Measurements from ENCODE around the gene C17orf100.

The C17orf100 gene

DNA sequence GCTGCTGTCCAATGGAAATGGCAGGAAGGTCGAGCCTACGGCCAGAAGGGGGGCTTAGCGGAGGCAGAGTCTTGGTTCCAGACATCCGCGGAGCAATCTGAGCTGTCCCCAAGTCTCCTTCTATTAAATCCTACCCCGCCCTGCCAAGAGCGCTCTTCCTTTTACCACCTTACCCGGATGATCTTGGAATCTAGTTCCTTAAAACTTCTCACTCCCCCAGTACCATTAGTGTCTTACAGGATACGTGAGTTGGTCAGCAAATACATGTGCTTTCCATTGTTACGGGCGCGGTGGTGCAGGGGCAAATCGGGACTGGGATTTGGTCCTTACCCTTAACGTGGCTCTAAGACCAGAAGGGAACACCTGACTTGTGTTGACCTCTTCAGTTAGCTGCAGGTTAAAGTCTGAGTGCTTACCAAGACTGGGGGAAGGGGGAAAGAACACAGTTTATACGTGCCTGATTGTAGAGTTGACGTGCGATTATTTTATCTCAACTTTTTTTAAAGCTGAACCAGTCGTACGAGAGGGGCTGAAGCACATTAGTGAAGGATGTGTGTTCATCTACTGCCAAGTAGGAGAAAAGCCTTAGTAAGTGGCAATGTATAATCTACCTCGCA is 10.2 kb upstream of the C17orf100 start:
- Histone ChIP-seq H3K4me3 (ENCODE audit: low read depth in 1 of 2, low read length in 1 of 2) (peak overlapping the region; percentile 91 to 92), H3K27ac (peak overlapping the region; percentile 80), H3K27me3 (no peaks in the 10 kb centered on the region), H3K9me3 (no peaks in the 10 kb centered on the region), H3K4me1 (ENCODE audit: control insufficient read depth in 1 of 2, insufficient read depth in 1 of 2, low read depth in 1 of 2, low read length in 1 of 2) (peaks cover 22 to 24% of the 10 kb centered on the region in 2 experiments), H3K36me3 (peaks cover 38% of the 10 kb centered on the region)
- TF ChIP-seq, protein P1, sequence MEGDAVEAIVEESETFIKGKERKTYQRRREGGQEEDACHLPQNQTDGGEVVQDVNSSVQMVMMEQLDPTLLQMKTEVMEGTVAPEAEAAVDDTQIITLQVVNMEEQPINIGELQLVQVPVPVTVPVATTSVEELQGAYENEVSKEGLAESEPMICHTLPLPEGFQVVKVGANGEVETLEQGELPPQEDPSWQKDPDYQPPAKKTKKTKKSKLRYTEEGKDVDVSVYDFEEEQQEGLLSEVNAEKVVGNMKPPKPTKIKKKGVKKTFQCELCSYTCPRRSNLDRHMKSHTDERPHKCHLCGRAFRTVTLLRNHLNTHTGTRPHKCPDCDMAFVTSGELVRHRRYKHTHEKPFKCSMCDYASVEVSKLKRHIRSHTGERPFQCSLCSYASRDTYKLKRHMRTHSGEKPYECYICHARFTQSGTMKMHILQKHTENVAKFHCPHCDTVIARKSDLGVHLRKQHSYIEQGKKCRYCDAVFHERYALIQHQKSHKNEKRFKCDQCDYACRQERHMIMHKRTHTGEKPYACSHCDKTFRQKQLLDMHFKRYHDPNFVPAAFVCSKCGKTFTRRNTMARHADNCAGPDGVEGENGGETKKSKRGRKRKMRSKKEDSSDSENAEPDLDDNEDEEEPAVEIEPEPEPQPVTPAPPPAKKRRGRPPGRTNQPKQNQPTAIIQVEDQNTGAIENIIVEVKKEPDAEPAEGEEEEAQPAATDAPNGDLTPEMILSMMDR (IDR thresholded peaks at IDR 0.05) = no peak

DNA sequence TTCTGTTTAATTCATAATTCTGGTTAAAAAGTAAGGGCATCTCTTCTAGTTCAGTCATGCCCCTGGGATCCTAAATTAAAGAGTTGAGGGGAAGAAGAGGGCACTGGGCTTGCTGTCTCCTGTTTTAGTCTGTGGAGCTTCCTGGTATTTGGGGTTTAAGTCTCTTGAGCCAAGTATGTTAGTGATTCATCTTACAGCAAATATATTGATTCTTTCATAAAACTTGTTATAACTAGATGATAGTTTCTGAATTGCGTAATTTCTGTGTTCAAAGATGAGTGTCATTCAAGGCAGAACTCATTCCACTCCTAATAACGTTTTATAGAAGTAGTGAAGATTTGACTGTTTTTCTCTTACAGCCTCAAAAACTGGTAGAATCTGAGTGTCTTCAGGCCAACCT is 9.0 kb upstream of the C17orf100 start:
- Histone ChIP-seq H3K4me3 (ENCODE audit: low read depth in 1 of 2, low read length in 1 of 2) (no peak overlapping the region), H3K27ac (peak overlapping the region; percentile 11)

DNA sequence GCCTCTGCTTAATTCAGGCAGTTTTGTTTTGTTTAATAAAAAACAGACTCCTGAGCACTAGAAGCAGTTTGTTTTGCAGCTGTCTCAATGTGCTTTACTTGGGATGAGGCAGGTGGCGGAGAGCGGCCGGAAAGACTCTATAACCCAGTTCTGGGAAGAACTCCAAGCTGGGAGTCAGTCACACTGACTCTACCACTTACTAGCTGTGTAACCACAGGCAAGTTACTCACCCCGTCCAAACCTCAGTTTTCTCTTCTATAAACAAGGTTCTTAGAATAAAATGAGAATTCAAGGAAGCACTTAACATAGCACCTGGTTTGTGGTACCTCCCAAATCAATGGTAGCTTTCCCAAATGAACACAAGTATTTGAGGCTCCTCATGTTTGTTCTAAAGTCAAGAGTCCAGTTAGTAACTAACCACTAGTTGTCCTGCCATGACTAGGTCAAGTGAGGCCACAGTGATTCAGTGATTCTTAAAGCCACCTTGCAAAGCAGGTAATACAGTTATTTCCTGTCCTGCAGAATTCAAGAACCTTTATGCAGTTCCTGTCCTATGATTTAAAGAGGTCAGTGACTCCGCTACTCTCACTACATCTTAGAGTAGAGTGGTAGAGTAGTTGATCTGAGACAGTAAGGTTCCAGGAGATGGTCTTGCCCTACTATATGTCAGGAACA is 8.0 kb upstream of the C17orf100 start:
- H3K4me3 ChIP-seq (ENCODE audit: low read depth in 1 of 2, low read length in 1 of 2) = no peak overlapping the region
- no peaks in the 10 kb centered on the region for H3K9me3 ChIP-seq
- H3K27ac ChIP-seq = peak overlapping the region; percentile 7
- H3K4me1 ChIP-seq (ENCODE audit: control insufficient read depth in 1 of 2, insufficient read depth in 1 of 2, low read depth in 1 of 2, low read length in 1 of 2) = peaks cover 22 to 24% of the 10 kb centered on the region in 2 experiments
- TF ChIP-seq, protein P1 (IDR thresholded peaks at IDR 0.05) = no peak
- no peaks in the 10 kb centered on the region for H3K27me3 ChIP-seq
- peaks cover 59% of the 10 kb centered on the region for H3K36me3 ChIP-seq

More for the DNA sequence above, 9.0 kb upstream of the C17orf100 start:
- no peaks in the 10 kb centered on the region for H3K27me3 ChIP-seq
- peaks cover 51% of the 10 kb centered on the region for H3K36me3 ChIP-seq
- TF ChIP-seq, protein P1 (IDR thresholded peaks at IDR 0.05) = no peak
- no peaks in the 10 kb centered on the region for H3K9me3 ChIP-seq
- peaks cover 22 to 24% of the 10 kb centered on the region in 2 experiments for H3K4me1 ChIP-seq (ENCODE audit: control insufficient read depth in 1 of 2, insufficient read depth in 1 of 2, low read depth in 1 of 2, low read length in 1 of 2)

DNA sequence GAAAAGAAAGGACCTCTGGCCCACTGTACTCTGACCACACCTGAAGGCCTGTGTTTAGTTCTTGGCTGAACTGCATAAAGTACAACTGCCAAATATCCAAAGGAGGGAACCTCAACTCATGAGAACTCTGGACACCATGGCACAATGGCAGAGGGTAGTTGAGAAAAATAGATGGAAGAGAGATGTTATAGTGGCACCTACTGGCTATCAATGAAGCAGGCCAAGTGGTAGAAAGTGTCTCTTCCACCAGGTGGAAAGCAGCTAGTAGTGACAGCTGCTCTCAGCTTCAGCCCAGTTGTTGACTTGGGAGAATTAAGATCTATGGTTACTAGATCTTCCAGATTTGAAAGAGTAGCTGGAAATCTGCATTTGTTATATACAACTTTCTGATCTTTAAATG is 3.4 kb upstream of the C17orf100 start:
- Histone ChIP-seq H3K27me3 (peaks cover 14% of the 10 kb centered on the region), H3K4me3 (ENCODE audit: low read depth in 1 of 2, low read length in 1 of 2) (no peak overlapping the region), H3K27ac (no peak overlapping the region), H3K4me1 (ENCODE audit: control insufficient read depth in 1 of 2, insufficient read depth in 1 of 2, low read depth in 1 of 2, low read length in 1 of 2) (peaks cover 21 to 26% of the 10 kb centered on the region in 2 experiments), H3K36me3 (peaks cover 51% of the 10 kb centered on the region), H3K9me3 (no peaks in the 10 kb centered on the region)
- TF ChIP-seq, protein P1 (IDR thresholded peaks at IDR 0.05) = no peak

DNA sequence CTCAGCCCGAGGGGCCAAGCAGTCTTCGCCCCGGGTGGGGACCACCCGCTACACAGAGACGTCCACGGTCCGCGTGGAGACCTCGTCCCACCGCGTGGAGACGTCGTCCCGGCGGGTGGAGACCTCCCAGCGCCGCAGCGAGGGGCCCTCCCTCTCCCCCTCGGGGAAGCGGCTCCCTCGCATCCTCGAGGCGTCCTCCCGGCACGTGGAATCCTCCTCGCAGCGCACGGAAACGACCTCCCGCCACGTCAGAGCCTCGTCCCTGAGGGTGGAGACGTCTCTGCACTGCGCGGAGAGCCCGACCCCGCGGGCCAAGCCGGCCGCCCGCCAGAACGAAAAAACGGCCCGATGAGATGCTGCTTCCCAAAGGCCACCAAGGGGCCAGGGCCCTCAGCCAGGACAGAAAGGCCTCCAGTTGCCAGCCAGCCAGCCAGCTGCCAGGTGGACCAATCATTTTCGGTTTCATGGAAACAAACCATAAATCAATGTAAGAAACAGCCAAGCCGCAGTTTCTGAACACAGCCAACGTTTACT is 424 bp downstream of the C17orf100 start:
- Histone ChIP-seq H3K4me3 (ENCODE audit: low read depth in 1 of 2, low read length in 1 of 2) (peak overlapping the region; percentile 91 to 94), H3K27ac (peak overlapping the region; percentile 95)

More for the DNA sequence above, 424 bp downstream of the C17orf100 start:
- Histone ChIP-seq H3K27me3 (peaks cover 52% of the 10 kb centered on the region), H3K36me3 (peaks cover 18% of the 10 kb centered on the region), H3K4me1 (ENCODE audit: control insufficient read depth in 1 of 2, insufficient read depth in 1 of 2, low read depth in 1 of 2, low read length in 1 of 2) (peaks cover 29 to 36% of the 10 kb centered on the region in 2 experiments), H3K9me3 (no peaks in the 10 kb centered on the region)
- TF ChIP-seq, protein P1 (IDR thresholded peaks at IDR 0.05) = no peak
